OCI-LY3 (cell line): ENCODE data around the gene PPP3CA.

ENCODE experiments used
- H2AFZ ChIP-seq: fragments of 200-600, 300-600 bp; shearing (Covaris generic); 2 replicates; pipeline ENCODE4 v1.6.0; 2014; ENCODE audit warnings: antibody characterized with exemption, low read depth, low read length
- H3K27ac ChIP-seq: fragments of 200-600, 300-600 bp; sonication (generic); 2 replicates; pipeline ENCODE4 v1.5.1; 2014; ENCODE audit warnings: mild to moderate bottlenecking, low read length, moderate library complexity, mixed read lengths
- H3K27me3 ChIP-seq: fragments of 200-600, 300-600 bp; sonication (generic); 2 replicates; pipeline ENCODE4 v1.6.1; 2014; ENCODE audit warnings: low read depth, low read length, mixed read lengths
- H3K36me3 ChIP-seq: fragments of 200-600, 300-600 bp; sonication (generic); replicated peaks from 2 replicates; pipeline ENCODE3; 2014; ENCODE audit warnings: low read depth, low read length, mixed read lengths
- H3K4me1 ChIP-seq: fragments of 300-600, 200-600 bp; sonication (generic); 2 replicates; pipeline ENCODE4 v1.6.1; 2014; ENCODE audit warnings: low read length, mixed read lengths
- H3K4me2 ChIP-seq: fragments of 200-600, 300-600 bp; sonication (generic); 2 replicates; pipeline ENCODE4 v1.6.1; 2014; ENCODE audit warnings: low read length, mixed read lengths
- H3K4me3 ChIP-seq: fragments of 300-600, 200-600 bp; sonication (generic); 2 replicates; pipeline ENCODE4 v1.5.1; 2014; ENCODE audit warnings: antibody characterized with exemption, mild to moderate bottlenecking, low read length, moderate library complexity
- H3K79me2 ChIP-seq: fragments of 300-600, 200-600 bp; shearing (Covaris generic); 2 replicates; pipeline ENCODE4 v1.6.1; 2014; ENCODE audit warnings: mild to moderate bottlenecking, low read length, mixed read lengths
- H3K9ac ChIP-seq: fragments of 300-600, 200-600 bp; shearing (Covaris generic); 2 replicates; pipeline ENCODE4 v1.6.0; 2014; ENCODE audit warnings: mild to moderate bottlenecking, low read length, moderate library complexity
- H3K9me3 ChIP-seq: fragments of 200-600, 300-600 bp; shearing (Covaris generic); 2 replicates; pipeline ENCODE4 v1.6.1; 2014; ENCODE audit warnings: low read length, mixed read lengths; ENCODE audit not compliant: insufficient read depth
- H4K20me1 ChIP-seq: fragments of 200-600, 300-600 bp; sonication (generic); 2 replicates; pipeline ENCODE4 v1.6.1; 2016; ENCODE audit warnings: low read length, mixed read lengths; ENCODE audit not compliant: insufficient read depth
- EZH2phosphoT487 ChIP-seq: fragments of 200-600 bp; shearing (Covaris generic); IDR thresholded peaks from 2 replicates; pipeline ENCODE4 v1.6.1; 2018; ENCODE audit warnings: antibody characterized with exemption, mixed run types, low read depth
- TF ChIP-seq, protein P1 (sequence below): fragments of 200-600, 300-600 bp; sonication (generic); IDR thresholded peaks from 2 replicates; pipeline ENCODE4 v1.5.1; 2014; ENCODE audit warnings: antibody characterized with exemption, low read length, low read depth

PPP3CA gene

DNA sequence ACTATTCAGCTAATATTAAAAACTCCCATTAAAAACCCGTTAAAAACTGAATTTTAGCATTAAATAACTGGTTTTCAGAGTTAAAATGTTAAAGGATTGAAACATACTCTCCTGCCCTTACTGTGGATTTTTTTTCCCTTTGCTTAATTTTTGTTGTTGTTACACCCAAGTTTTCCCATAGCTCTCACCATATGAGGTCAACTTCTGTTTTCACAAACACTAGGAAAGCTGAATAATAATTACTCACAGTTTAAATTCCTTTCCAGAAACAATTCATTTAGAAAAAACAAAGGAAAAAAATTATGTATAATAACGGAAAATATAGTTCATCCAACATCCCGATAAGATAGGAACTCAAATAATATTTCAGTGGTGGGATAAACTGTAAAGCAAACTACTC lies 129.0 kb downstream of the PPP3CA start:
- H3K4me2 ChIP-seq = no peak overlapping the region

DNA sequence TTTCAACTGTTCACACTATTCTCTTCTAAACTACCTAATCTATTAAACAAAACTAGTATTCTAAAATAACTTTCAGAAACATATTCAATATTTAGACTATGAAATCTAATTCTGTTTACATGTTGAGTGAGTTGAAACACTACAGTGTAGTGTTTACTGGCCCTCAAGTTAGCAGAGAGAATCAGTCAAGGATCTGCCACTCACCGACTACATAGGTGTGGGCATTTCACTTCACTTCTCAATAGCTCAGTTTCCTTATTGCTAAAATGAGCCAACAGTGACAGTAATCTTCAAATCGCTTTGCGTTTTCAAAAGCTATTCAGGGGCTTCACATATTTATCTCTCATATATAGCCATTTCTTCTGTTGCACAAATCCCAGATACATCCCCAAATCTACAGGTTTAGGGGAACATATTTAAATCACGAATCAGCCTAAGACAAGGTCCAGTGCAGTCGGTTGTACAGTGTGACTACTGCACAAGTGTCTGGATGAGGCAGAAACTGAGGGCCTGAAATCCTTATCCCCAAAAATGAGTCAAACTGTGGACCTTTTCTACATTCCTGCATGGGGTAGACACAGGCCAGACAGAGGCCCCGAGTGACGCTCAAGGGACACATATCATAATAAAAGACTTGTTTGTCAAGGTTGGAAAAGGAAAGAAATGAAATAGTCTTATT lies 129.8 kb downstream of the PPP3CA start:
- Histone ChIP-seq H3K36me3 (no peaks in the 10 kb centered on the region), H3K27me3 (no peaks in the 10 kb centered on the region), H3K27ac (no peak overlapping the region), H3K9ac (no peak overlapping the region), H3K9me3 (no peaks in the 10 kb centered on the region), H3K4me3 (no peak overlapping the region), H3K4me2 (no peak overlapping the region), H3K79me2 (peaks cover 13% of the 10 kb centered on the region; the same call in 1 of the 2 replicates), H2AFZ (no peak overlapping the region), H3K4me1 (no peaks in the 10 kb centered on the region), H4K20me1 (peaks cover 16% of the 10 kb centered on the region; the same call in 1 of the 2 replicates)
- TF ChIP-seq, protein P1, sequence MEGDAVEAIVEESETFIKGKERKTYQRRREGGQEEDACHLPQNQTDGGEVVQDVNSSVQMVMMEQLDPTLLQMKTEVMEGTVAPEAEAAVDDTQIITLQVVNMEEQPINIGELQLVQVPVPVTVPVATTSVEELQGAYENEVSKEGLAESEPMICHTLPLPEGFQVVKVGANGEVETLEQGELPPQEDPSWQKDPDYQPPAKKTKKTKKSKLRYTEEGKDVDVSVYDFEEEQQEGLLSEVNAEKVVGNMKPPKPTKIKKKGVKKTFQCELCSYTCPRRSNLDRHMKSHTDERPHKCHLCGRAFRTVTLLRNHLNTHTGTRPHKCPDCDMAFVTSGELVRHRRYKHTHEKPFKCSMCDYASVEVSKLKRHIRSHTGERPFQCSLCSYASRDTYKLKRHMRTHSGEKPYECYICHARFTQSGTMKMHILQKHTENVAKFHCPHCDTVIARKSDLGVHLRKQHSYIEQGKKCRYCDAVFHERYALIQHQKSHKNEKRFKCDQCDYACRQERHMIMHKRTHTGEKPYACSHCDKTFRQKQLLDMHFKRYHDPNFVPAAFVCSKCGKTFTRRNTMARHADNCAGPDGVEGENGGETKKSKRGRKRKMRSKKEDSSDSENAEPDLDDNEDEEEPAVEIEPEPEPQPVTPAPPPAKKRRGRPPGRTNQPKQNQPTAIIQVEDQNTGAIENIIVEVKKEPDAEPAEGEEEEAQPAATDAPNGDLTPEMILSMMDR = no peak
- no peak for TF ChIP-seq EZH2phosphoT487

More for the DNA sequence above, 129.0 kb downstream of the PPP3CA start:
- H4K20me1 ChIP-seq = peaks cover 24% of the 10 kb centered on the region; the same call in 1 of the 2 replicates
- peaks cover 16% of the 10 kb centered on the region; the same call in 1 of the 2 replicates for H3K79me2 ChIP-seq
- no peak overlapping the region for H3K27ac ChIP-seq
- no peak for TF ChIP-seq EZH2phosphoT487
- TF ChIP-seq, protein P1 = no peak
- no peaks in the 10 kb centered on the region for H3K36me3 ChIP-seq
- no peaks in the 10 kb centered on the region for H3K4me1 ChIP-seq
- H3K27me3 ChIP-seq = no peaks in the 10 kb centered on the region
- no peaks in the 10 kb centered on the region for H3K9me3 ChIP-seq
- H3K4me3 ChIP-seq = no peak overlapping the region
- H2AFZ ChIP-seq = no peak overlapping the region
- no peak overlapping the region for H3K9ac ChIP-seq

DNA sequence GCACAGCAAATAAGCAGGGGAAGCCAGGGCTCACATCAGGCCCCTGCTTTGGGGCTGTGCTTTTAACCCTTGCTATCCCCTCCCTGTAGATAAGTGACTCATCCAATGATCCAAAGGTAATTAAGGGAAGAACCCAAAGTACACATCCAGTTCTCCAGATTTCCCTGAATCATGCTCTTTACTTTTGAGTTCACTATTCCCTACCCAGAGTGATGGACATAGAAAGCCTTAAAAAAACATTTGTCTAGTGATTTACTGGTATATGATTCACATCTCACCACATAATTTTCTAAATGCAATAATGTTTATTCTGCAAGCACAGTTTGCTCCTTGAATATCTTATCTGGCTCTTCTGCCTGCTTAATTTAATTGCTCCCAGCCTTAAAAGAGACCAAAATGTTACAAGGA lies 136.2 kb downstream of the PPP3CA start:
- Histone ChIP-seq H3K4me1 (peaks cover 3% of the 10 kb centered on the region), H3K79me2 (peaks cover 27% of the 10 kb centered on the region), H2AFZ (no peak overlapping the region), H4K20me1 (peaks cover 9% of the 10 kb centered on the region; the same call in 1 of the 2 replicates), H3K4me2 (no peak overlapping the region), H3K9me3 (no peaks in the 10 kb centered on the region), H3K4me3 (no peak overlapping the region), H3K27me3 (no peaks in the 10 kb centered on the region), H3K36me3 (no peaks in the 10 kb centered on the region), H3K9ac (no peak overlapping the region), H3K27ac (no peak overlapping the region)
- TF ChIP-seq, protein P1 = no peak
- TF ChIP-seq EZH2phosphoT487 = no peak

DNA sequence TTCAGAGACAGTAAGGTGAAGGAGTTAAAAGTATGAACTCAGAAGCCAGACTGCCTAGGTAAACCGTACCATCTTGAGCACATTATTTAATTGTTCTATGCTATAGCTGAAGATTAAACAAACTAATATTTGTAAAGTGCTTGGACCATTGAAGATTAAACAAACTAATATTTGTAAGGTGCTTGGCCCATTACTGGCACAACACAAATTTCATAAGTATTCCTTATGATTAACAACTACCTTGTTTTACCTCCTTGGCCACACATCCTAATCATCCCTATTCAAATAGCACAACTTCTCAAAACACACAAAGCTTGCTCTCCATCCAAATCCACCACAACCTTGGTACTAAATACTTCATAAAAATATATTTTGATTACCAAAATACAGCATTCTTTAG lies 137.0 kb downstream of the PPP3CA start:
- Histone ChIP-seq H3K9ac (no peak overlapping the region), H2AFZ (no peak overlapping the region), H3K4me3 (no peak overlapping the region), H3K9me3 (no peaks in the 10 kb centered on the region), H4K20me1 (peaks cover 15% of the 10 kb centered on the region; the same call in 1 of the 2 replicates), H3K4me2 (no peak overlapping the region), H3K79me2 (peaks cover 30% of the 10 kb centered on the region), H3K27ac (no peak overlapping the region), H3K36me3 (no peaks in the 10 kb centered on the region), H3K4me1 (peaks cover 12% of the 10 kb centered on the region), H3K27me3 (no peaks in the 10 kb centered on the region)
- TF ChIP-seq, protein P1 = no peak
- no peak for TF ChIP-seq EZH2phosphoT487
